GM12872 (cell line): ENCODE results near the gene C9orf50.

Source experiments
- CTCF ChIP-seq: IDR thresholded peaks from 3 replicates; pipeline ENCODE4 v1.5.1; 2011; ENCODE audit warnings: low read depth, mild to moderate bottlenecking, low read length, moderate library complexity; ENCODE audit not compliant: insufficient read depth

Gene C9orf50

GRCh38 chr9:129604766-129605163, 16.1 kb downstream of the C9orf50 start:
- no peak for TF ChIP-seq CTCF

- TF ChIP-seq CTCF: no peak
Measured at GRCh38 chr9:129604056-129604765, 16.7 kb downstream of the C9orf50 start.

- no peak for TF ChIP-seq CTCF
Measured at GRCh38 chr9:129602598-129603415, 18.1 kb downstream of the C9orf50 start.

- TF ChIP-seq CTCF: no peak
Measured at GRCh38 chr9:129601082-129601674, 19.7 kb downstream of the C9orf50 start.

- no peak for TF ChIP-seq CTCF
Measured at GRCh38 chr9:129598089-129598596, 22.8 kb downstream of the C9orf50 start.

GRCh38 chr9:129597355-129598088, 23.4 kb downstream of the C9orf50 start:
- no peak for TF ChIP-seq CTCF
